GM19351 (cell line): ENCODE measurements around the gene CDH4.

Experiments
- ATAC-seq: cut with Tn5 transposase; IDR thresholded peaks from one replicate; pipeline ENCODE4 v1.9.1; 2021; ENCODE audit warnings: mild to moderate bottlenecking, moderate library complexity; ENCODE audit not compliant: unreplicated experiment

The CDH4 gene

DNA sequence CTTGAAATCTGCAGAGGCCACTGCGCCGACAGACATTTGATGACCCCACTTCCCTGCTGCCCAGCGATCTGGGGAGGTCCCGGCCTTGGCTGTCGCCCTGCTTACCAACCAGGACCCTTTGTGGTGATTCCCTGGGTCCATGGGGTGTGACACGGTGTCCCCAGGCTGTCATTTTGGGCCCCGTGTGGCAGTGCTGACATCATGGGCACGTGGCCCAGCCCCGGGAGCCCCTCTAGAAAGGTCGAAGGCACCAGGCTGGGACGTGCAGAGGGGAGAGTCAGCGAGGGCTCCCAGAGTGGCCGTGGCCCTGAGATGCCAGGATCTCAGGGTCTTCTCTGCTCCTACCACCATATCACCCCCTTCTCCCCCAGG lies 643.6 kb downstream of the CDH4 start:
- ATAC-seq = no peak

DNA sequence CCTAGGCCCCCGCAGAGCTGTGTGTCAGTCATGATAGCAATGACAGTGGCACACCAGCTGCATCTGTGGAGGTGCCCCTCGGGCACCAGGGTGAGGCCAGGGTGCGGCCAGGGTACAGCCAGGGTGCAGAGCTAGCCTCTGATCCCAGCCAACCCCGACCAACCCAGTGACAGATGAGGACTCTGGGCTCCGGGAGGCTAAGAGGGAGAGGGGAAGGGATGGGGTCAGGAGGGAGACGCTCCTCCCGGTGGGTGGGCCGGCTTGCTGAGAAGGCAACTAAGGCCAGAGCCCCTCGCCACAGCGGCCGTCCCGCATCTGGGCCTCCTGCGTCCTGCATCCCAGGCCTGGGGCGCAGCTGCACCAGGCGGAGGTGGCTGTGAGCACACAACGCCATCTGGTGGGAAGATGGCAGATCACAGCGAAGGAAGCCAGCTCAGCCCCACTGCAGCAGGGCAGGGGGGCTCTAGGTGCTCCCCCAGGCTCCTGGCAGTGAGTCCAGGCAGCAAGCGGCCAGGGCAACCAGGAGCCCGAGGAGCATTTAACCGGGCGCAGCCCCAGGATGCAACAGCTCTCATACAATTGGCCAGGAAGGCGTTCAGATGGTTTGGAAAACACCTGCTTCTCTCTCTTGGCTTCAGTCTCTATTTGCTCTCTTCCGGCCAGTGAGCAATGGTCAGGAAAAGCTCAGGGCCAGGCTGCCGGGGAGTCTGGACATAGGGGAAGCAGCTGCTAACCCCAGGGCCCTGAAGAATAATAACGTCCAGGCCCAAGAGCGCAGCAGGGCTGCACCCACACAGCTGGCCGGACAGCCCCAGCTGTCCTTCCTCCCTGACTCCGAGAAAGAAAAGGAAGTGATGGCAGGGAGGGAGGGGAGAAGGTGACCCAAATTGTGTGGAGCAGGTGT lies 644.2 kb downstream of the CDH4 start:
- no peak for ATAC-seq

DNA sequence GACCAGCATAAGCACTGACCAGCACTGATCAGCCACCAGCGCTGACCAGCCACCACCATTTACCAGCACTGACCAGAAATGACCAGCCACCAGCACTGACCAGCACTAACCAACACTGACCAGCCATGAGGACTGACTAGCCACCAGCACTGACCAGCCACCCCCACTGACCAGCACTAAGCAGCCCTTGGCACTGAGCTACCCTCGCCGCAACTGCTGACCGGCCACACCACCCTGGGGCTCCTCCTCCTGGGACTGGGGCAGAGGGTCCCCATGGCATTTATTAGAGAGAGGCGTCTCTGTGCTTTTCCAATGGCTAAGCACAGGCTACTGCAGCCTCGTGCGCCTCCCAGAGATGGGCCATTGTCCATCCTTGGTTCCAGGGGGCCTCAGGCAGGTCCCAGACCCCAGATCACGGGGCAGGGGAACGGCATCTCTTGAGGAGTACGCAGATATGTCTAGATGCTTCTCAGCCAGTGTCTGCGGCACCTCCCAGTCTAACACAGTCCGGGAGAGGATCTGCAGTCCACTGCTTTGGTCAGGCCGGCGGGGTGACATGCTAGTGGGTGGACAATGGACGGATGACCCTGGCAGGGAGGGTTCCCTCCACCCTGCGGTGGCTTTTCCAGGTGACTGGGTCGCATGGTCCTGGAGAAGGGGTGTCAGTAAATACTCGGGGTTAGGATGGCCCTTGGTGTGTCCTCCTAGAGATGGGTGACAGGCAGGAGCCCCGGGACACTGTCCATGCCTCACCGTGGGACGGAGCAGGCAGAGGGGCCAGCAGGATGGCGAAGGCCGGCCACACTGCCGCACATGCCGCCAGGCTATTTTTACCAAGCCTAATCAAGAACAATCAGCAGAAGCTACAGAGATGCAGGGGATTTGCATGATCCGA lies 645.6 kb downstream of the CDH4 start:
- ATAC-seq = no peak

DNA sequence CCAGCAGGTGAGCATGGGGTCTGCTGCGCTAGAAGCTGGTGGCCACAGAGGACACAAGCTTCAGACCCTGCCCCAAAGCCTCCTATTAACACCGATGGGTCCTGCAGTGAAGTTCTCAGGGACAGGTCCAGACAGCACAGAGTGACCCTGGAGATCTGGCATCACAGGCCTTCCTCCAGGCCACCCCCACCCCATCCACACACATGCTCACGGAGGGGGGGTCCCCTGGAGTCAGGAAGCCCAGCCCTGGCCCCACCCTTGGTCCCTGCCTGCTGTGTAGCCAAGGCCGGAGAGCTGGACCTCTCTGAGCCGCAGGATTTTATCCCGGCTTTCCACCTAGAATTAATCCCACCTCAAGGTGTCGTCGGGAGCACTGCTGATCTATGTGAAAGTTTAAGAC lies 646.3 kb downstream of the CDH4 start:
- ATAC-seq = no peak

DNA sequence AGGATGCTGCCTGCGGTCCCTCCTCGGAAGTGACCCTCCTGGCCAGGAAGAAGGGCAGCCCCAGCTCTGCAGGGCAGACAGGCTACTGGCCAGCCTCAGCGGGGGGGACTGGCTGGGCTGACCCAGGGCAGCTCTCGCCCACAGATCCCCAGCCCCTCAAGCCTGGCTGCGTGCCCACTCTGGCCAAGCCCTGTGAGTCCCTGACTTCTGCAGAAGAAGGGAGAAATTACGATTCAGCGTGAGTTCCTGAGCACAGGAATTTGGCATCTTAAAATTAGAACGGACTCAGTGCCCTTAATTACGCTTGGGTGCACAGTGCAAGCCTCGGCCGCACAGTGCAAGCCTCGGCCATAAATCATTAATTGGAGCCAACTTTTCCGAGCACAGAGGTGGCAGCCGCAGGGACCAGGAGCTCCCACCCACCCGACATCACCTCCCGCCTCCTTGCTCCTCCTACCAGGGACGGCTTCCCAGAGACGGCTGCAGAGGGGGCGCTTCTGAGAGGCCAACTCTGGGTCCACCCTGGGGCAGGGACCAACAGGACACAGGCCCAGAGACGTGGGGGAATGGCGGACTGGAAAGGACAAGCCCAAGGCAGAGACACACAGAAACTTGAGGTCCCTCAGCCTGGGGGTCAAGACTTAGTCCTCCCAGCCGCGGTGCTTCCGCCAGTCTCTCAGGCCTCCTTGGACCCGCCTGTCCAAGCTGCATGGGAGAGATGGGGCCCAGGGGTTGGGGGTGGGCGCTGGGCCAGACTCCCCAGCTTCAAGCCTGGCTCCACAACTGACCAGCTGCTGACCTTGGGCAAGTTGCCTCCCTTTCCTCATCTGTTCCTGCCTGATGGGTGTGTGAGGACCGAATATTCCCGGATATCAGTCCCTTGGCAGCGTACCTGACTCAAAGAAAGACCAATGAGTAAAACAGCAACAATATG lies 648.2 kb downstream of the CDH4 start:
- ATAC-seq = no peak

DNA sequence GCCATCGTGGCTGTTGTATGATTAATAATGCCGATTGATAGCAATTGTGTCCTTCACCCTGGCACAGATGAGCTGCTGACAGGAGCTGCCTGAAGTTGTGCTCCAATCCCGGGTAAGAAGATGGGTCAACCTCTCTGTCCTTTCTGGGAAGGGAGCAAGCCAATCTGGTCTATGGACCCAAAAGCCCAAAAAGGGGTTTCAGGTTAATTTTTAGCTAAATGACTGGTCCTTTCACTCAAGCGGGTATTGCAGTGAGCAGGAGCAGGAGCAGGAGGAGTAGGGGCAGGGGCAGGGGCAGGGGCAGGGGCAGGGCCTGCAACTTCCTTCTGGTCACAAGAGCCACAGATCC lies 648.9 kb downstream of the CDH4 start:
- no peak for ATAC-seq

DNA sequence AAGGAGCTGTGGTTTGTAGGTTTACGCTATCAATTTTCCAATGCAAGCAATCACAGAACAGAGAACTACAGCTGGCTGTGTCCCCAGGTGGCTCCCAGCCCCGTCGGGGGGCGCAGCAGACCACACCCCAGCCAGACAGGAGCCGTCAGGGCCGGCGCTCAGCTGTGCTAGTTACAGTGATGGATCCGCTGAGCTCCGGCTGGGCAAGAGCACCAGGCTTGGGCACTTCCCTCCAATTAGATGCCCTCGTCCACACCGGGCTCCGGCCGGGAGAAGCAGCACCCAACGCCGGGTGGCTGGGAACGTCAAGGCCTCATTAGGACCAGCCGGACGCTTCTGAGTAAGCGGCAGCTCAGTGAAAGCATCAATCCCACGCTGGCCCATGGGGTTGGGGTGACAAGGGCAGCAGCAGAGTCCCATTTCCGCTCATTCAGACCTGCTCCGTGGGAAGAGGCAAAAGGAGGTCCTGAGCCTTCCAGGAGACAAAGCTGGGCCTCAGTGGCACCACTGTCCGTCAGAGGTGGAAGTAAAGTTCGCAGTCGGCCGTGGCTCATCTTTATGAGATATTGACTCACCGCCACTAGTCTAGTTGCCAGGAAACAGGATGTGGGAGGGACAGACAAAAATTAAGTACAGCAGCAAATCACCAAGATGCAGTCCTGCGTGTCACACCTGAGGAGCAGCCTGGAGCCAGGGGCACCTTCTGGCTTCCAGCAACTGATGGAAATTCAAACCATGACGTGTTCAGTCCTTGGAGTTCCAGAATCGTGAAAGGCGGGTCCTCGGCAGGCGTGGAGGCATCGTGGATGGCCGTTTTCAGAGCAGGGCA lies 649.5 kb downstream of the CDH4 start:
- ATAC-seq = no peak

DNA sequence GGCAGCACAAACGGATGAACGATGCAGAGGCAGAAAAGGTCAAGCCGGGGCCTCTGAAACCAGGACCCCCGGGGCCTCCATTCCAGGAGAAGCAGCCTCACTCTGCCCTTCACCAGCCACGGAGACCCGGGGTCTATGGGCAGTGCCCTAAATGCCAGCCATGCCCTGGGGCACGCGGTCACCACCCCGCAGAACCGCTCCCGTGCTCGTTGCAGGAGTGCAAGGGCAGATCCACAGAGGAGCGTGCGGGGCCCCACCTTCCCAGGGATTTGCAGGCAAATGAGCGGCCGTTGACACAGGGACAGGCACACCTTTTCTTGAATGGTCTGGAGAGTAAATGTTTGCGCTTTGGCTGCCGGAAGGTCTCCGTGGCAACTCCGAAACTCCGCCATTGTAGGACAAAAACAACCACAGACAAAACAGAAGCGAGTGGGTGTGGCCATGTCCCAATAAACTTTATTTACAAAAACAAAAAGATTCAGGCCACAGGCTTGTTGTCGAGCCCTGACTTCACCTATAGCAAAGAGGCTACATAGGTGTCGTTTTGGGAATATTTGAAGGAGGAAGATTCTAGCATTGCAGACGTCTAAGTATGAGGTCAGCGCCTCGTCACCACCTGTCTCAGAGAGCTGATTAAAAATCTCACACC lies 650.3 kb downstream of the CDH4 start:
- ATAC-seq = no peak

DNA sequence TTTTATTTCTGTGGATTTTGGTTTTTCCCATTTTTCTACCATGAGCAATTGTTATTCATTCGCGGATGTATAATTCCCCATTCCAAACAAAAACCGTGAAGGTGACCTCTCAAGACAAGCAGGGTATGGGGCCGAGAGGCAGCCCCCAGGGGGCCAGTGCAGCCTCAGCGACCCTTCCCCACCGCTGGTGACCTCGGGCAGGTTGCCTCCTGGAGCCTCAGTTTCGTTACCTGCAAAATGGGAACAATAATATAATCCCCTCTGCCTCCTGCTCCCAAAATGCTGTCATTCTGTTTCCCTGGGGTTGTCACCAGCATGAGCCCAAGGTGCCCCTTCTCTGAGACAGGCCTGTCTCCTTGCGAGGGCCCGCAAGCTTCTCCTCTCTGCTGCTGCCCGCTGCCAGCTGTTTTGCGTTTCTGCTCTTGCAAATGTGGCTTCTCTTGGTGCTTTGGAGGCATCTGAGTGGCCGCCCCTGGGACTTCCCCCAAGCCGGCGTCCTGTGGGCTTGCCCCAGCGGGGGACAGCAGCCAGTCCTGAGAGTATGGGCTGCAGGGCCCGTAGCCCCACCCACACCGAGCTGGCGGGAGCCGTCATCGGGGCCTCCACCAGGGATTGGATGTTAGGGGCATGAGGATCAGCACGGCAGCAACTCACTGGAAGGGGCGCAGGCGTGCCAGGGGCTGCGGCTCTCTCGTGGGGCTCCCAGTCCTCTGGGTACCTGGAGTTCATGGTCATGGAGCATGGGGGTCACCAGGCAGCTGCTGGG lies 651.7 kb downstream of the CDH4 start:
- no peak for ATAC-seq

DNA sequence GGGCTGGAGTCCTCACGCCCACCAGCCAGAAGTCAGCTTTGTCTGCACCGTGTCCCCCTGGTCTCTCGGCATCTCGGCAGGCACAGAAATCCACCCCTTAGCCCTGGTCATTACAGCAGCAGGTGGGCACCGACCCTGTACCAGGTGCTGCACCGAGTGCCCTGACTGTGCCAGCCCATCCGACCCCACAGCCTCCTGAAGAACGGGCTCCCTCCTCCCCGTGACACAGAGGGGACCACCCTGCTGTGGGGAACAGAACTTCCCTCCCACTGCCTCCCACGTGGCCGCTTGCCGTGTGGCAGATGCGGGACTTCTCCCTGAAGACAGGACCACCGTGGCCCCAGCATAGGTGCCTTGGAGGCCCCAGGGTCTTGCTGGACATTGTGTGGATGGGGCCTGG lies 652.4 kb downstream of the CDH4 start:
- ATAC-seq = no peak

DNA sequence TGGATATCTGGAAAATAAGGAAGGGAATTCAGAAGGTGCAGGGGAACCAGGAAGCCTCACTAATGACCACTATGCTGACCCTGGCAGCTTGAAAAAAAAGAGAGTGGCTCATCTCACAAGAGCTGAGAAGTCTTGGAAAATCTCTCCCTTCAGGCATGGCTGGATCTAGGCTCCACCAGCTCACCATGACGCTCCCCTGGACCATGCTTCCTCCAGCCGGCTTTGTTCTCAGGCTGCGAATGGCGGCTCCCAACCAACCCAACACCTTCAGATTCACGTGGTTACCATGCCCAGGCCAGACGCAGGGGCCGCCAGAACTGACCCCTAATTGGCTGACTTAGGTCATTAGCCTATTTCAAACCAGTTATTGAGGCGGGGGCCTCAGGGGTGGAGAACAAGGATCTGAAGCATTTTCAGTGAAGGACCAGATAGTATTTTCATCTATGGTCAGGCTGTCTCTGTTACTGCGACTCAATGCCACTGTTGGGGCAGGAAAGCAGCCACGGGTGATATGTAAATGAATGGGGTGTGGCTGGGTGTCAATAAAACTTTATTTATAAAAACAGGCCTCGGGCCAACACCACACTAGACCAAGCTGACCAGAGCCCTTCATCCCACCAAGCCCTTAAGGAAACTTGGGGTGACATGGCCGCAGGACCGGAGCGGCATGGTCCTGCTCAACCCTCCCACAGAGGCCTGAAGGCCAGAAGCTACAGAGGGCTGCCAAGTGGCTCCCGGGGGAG lies 653.9 kb downstream of the CDH4 start:
- no peak for ATAC-seq

DNA sequence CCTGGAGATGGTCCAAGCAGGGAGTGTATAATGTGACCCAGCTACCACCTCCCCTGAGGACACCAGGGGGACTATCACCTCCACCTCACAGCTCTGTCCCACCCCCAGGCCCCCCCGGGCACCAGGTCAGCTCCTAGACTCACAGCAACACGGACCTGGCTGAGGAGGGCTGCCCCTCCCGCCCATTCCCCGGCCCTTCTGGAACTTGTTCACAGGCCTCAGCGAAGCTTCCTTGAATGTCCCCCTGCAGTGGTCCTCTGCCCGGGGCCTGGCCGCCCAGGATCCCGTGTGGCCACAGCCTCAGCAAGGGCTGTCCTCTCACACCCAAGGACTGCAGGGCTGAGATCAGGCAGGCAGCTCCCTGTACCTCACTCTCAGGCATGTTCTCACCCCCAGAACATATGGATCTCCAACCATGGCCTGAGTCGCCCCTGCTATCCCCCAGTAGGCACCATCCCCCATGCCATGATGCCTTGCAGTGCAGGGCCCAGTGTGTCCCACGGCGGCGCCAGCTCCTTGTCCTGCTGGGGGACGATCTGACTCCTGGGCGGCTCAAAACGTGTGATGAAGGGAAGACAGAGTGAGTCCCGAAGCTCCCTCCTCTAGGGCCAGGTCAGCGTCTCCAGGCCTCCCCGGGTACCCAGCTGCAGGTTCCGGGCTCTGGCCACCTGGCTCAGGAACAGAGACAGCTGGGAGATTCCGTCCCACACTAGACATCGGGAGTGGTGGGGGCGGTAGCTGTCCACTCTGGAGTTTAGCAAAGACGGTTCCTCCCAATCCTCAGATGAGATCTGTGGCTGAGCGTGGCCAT lies 655.2 kb downstream of the CDH4 start:
- ATAC-seq = no peak

DNA sequence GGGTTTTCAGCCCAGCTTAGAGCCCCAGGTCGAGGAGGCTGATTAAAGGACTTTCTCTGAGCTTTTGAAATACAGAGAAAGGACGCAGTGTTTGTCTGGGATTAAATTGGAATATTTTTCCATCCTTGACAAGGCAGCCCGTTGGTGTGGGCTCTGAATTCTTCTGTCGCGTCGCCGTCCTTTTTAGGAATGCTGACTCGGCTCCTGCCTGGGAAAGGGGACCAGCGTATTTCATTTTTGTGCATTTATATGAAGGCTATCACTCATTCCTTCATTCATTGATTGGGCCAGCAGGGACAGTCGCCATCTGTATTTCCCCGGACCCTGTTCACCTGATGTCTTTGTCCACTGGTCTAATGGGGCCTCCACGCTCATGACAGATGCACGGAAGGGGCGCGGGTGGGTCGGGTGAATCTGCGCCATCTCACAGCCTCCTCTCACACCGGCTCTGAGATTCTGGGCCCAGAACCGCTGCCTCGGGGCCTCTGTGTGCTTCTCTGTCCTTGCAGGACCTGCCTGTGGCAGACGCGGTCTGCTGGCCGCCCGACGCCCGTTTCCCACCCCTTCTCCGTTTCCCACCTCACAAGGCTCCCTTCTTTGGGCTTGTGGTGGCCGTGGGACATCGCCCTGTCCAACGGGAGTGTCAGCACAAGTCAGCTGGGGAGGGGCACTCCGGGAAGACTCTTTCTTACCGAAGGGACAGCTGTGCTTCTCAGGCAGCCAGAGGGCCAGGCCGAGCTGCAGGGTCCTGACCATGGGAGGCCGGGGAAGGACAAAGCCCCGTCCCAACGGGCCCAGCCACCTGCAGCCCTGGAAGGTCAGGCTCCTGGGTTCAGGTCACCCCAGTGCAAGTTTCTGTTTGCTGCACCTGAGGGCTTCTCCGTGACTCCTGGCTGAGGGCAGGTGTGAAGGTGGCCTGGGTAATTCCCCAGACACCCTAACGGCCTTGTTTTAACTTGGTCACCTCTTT lies 656.3 kb downstream of the CDH4 start:
- no peak for ATAC-seq

DNA sequence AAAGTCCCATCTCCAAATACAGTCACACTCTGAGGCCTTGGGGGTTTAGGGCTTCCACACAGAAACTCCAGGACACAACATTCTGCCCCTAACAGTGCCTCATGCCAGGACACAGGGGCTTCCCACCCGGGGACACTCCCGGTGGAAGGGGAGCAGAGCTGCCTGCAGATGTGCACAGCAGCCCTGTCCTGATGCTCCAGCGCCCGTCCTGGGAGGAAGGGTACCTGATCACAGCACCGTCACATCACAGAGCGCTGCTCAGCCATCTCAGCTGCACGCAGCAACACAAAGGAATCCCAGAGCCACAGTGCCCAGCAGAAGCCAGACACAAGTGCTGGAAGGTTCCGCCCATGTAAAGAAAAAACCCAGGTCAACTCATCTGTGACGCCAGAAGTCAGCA lies 657.0 kb downstream of the CDH4 start:
- ATAC-seq = no peak

DNA sequence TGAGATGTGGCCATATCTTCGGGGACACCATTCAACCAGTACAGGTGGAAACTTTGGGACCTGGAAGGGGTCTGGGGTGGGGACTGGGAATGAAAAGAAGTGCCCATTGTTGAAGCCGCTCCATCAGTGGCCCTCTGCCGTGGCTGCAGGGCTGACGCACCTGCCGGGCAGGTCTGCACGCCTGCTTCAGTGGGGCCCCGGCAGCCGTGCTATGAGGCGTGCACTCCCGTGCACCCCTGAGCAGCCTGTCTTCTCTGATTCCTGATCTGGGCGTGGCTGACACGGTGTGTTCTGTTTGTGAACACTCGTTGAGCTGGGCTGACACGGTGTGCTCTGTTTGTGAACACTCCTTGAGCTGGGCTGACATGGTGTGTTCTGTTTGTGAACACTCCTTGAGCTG lies 657.8 kb downstream of the CDH4 start:
- no peak for ATAC-seq

DNA sequence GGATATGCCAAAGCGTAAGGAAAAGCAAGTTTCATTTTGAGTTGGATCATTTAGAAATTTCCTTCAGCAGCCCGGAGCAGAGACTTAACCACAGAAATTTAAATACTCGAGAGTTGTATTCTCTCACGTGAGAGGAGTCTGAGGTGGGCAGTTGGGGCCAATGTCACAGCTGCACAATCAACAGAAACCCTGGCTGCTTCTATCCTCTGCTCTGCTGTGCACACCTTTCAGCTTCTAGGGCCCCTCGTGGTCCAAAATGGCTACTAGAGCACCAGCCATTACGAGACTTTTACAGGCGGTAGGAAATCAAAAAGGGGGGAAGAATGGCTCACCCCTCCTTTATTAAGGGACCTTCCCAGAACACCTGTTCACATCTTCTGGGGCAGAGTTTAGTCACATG lies 659.8 kb downstream of the CDH4 start:
- ATAC-seq = no peak
